ENCODE data around the gene EP400. TPM values are rescaled to one million over a fixed set of nuclear protein-coding genes. Genes with fewer than 3 reads are reported as not detected.

EP400 gene
- total and polyA plus RNA-seq, 9 of the 15 experiments (the other 6 are each of a cell fraction or from before 2014, with no cell fraction given), result 4.5 to 58.0 (median 7.0) TPM

DNA sequence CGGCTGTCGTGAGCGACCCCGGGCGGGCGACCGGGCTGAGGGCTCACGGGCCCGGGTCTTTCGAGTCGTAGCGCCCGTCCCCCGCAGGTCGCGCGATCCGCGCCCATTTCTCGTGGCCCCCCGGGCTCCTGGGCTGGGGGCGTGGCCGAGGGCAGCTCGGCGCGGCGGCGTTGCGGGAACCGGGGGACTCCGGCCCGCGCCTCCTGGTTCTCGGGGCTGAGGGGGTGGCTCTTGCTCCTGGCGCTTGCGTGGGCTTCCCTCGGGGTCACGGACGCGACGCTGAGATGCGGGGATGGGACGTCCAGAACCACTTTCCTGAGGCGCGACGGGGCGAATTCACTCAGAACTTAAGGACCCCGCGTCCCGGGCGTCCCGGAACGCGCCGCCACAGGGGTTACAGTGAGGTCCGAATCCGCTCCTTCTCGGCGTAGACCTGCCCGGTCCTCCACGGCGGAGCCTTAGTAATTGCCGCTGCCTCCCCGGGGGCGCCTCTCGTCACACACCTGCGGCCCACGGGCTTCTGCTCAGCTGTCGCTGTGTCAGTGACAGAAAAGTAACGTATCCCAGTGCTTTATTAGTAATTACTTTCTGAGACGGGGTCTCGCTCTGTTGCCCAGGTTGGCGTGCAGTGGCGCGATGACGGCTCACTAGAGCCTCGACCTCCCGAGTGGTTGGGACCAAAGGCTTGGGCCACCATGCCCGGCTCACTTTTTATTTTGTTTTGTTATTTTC lies 606 bp downstream of the EP400 start (continued):
- TF ChIP-seq, protein P1, sequence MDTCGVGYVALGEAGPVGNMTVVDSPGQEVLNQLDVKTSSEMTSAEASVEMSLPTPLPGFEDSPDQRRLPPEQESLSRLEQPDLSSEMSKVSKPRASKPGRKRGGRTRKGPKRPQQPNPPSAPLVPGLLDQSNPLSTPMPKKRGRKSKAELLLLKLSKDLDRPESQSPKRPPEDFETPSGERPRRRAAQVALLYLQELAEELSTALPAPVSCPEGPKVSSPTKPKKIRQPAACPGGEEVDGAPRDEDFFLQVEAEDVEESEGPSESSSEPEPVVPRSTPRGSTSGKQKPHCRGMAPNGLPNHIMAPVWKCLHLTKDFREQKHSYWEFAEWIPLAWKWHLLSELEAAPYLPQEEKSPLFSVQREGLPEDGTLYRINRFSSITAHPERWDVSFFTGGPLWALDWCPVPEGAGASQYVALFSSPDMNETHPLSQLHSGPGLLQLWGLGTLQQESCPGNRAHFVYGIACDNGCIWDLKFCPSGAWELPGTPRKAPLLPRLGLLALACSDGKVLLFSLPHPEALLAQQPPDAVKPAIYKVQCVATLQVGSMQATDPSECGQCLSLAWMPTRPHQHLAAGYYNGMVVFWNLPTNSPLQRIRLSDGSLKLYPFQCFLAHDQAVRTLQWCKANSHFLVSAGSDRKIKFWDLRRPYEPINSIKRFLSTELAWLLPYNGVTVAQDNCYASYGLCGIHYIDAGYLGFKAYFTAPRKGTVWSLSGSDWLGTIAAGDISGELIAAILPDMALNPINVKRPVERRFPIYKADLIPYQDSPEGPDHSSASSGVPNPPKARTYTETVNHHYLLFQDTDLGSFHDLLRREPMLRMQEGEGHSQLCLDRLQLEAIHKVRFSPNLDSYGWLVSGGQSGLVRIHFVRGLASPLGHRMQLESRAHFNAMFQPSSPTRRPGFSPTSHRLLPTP (IDR thresholded peaks at IDR 0.05; ENCODE audit: borderline replicate concordance, extremely low read depth, insufficient read length), result no peak
- TF ChIP-seq, protein P2, sequence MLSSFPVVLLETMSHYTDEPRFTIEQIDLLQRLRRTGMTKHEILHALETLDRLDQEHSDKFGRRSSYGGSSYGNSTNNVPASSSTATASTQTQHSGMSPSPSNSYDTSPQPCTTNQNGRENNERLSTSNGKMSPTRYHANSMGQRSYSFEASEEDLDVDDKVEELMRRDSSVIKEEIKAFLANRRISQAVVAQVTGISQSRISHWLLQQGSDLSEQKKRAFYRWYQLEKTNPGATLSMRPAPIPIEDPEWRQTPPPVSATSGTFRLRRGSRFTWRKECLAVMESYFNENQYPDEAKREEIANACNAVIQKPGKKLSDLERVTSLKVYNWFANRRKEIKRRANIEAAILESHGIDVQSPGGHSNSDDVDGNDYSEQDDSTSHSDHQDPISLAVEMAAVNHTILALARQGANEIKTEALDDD (IDR thresholded peaks at IDR 0.05), result no peak
- TF ChIP-seq ZBTB17 (CRISPR knock-in tag; IDR thresholded peaks at IDR 0.05) (no peak), ZKSCAN1 (IDR thresholded peaks at IDR 0.05; ENCODE audit: low read depth, low read length) (no peak), CAMTA2 (CRISPR knock-in tag; conservative IDR thresholded peaks at IDR 0.05) (no peak), PCBP1 (IDR thresholded peaks at IDR 0.05; ENCODE audit: low read depth, low read length, poor library complexity, severe bottlenecking) (peak; percentile 34), ZNF253 (CRISPR knock-in tag; conservative IDR thresholded peaks at IDR 0.05) (no peak), MCM3 (IDR thresholded peaks at IDR 0.05) (no peak), TCF7L2 (IDR thresholded peaks at IDR 0.05; ENCODE audit: low read depth, low read length) (no peak), BMI1 (IDR thresholded peaks at IDR 0.05; ENCODE audit: low read length) (no peak), KLF6 (CRISPR knock-in tag; IDR thresholded peaks at IDR 0.05; ENCODE audit: borderline replicate concordance) (no peak), EGR1 (conservative IDR thresholded peaks at IDR 0.05) (peak; percentile 47; the same call in 1 of the 2 replicates), C11orf30 (IDR thresholded peaks at IDR 0.05; ENCODE audit: low read depth) (no peak), RBM22 (IDR thresholded peaks at IDR 0.05; ENCODE audit: low read depth, low read length, poor library complexity, severe bottlenecking) (peak; percentile 30), CREB1 (IDR thresholded peaks at IDR 0.05) (peak; percentile 37; the same call in 1 of the 2 replicates), CREB1 (CRISPR knock-in tag; IDR thresholded peaks at IDR 0.05) (no peak), U2AF1 (optimal IDR thresholded peaks at IDR 0.05; ENCODE audit: low read depth, low read length) (no peak), TBP (optimal IDR thresholded peaks at IDR 0.05; ENCODE audit: low read depth, low read length) (no peak), DIDO1 (tag; IDR thresholded peaks at IDR 0.05; ENCODE audit: low read depth) (no peak), HDAC6 (IDR thresholded peaks at IDR 0.05; ENCODE audit: low read depth, low read length) (no peak)
- TF ChIP-seq, protein P3, sequence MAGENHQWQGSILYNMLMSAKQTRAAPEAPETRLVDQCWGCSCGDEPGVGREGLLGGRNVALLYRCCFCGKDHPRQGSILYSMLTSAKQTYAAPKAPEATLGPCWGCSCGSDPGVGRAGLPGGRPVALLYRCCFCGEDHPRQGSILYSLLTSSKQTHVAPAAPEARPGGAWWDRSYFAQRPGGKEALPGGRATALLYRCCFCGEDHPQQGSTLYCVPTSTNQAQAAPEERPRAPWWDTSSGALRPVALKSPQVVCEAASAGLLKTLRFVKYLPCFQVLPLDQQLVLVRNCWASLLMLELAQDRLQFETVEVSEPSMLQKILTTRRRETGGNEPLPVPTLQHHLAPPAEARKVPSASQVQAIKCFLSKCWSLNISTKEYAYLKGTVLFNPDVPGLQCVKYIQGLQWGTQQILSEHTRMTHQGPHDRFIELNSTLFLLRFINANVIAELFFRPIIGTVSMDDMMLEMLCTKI (IDR thresholded peaks at IDR 0.05; ENCODE audit: partially characterized antibody), result no peak
- TF ChIP-seq, protein P4, sequence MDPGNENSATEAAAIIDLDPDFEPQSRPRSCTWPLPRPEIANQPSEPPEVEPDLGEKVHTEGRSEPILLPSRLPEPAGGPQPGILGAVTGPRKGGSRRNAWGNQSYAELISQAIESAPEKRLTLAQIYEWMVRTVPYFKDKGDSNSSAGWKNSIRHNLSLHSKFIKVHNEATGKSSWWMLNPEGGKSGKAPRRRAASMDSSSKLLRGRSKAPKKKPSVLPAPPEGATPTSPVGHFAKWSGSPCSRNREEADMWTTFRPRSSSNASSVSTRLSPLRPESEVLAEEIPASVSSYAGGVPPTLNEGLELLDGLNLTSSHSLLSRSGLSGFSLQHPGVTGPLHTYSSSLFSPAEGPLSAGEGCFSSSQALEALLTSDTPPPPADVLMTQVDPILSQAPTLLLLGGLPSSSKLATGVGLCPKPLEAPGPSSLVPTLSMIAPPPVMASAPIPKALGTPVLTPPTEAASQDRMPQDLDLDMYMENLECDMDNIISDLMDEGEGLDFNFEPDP (CRISPR knock-in tag; IDR thresholded peaks at IDR 0.05), result no peak
